DOHH2 (cell line): ENCODE data around the gene PRND.

Source experiments
- CTCF ChIP-seq: fragments of 200-600 bp; sonication (generic); IDR thresholded peaks from one replicate; pipeline ENCODE4 v1.5.1; 2014; ENCODE audit warnings: antibody characterized with exemption, mild to moderate bottlenecking, low read depth, low read length; ENCODE audit not compliant: poor library complexity, severe bottlenecking
- EZH2phosphoT487 ChIP-seq: fragments of 200-600 bp; sonication (generic); IDR thresholded peaks from 2 replicates; pipeline ENCODE4 v1.6.1; 2017; ENCODE audit warnings: borderline replicate concordance, mild to moderate bottlenecking, antibody characterized with exemption, low read length, moderate library complexity, mixed read lengths

DNA sequence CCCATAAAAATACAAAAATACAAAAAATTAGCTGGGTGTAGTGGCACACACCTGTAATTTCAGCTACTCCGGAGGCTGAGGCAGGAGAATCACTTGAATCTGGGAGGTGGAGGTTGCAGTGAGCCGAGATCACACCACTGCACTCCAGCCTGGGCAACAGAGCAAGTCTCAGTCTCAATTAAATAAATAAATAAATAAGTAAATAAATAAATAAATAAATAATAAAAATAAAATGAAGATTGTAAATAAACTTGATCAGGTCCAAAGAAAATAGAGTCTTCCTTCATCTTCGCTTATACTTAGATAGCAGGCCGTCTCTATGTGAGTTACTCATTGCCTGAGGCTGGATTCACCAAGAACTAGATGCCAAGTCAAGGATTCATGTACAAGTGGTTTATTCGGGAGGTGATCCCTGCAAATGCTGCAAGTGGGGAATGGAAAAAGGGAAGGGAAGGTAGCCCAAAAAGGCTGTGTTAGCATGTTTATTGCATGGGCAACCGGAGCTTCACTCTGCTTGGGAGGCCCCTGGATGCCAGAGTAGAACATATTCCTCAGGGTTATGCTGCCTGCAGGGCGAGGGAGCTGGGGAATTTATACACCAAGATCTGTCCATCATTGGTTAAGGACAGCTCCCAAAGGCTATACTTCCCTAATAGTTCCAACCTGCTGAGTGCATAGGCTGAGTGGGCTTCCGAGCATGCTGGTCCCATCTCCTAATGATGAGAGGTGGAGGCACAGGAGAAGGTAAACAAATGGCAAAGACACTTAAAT is 16.3 kb downstream of the PRND start:
- TF ChIP-seq CTCF: no peak
- no peak for TF ChIP-seq EZH2phosphoT487
